ENCODE results near the gene NCOA7.

DNA sequence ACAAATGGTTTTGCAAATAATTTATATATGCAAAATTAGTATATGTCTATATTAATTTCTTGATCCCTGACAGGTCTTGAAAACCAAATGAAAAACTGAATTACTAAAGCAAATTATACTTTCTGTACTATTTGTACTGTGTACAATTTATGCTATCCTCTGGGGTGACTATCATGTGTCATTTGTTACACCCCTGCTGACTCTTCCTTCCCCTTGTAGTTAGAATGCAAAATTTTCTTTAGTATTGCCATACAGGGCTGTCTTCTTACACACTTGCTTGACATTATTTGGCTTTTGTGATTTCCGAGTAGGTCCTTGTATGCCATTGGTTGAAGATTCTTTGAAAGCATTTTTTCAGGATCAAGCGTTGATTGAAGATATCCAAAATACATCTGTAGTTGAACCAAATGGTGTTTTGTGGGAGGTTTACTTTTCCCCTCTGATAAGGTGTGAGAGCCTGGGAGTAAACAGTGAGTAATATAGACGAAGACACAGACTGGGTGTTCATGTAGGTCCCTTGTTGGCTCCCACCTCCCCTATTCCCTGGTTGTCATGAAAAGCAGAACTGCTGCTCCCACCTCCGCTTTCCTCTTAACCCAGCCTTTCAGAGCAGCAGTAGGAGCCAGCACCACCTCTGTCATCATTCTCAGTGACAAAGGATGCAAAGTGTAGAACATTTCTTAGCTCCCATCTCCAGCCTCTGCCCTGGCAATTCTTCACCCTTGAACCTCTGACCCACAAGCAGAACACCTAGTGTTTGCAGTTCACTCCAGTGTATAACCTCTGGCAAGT lies 29.0 kb downstream of the NCOA7 start:
- TF ChIP-seq CTCF (IDR thresholded peaks at IDR 0.05), result no peak
- no peak for TF ChIP-seq POLR2A (IDR thresholded peaks at IDR 0.05)

Data from testis (tissue), 2 donors.